Dermis lymphatic vessel endothelial cell (primary cell): ENCODE data around the gene RSBN1. TPM values are rescaled to one million over a fixed set of nuclear protein-coding genes. Genes with fewer than 3 reads are reported as not detected.

ENCODE experiments used
- total RNA-seq: library from RNA; depleted of rRNA; stranded (reverse); fragments of >200 nt; gene quantifications from 2 replicates; pipeline ENCODE4 v1.2.1, GENCODE V29; 2014

Gene RSBN1
- total RNA-seq: 11.3 and 15.0 TPM in 2 replicates

DNA sequence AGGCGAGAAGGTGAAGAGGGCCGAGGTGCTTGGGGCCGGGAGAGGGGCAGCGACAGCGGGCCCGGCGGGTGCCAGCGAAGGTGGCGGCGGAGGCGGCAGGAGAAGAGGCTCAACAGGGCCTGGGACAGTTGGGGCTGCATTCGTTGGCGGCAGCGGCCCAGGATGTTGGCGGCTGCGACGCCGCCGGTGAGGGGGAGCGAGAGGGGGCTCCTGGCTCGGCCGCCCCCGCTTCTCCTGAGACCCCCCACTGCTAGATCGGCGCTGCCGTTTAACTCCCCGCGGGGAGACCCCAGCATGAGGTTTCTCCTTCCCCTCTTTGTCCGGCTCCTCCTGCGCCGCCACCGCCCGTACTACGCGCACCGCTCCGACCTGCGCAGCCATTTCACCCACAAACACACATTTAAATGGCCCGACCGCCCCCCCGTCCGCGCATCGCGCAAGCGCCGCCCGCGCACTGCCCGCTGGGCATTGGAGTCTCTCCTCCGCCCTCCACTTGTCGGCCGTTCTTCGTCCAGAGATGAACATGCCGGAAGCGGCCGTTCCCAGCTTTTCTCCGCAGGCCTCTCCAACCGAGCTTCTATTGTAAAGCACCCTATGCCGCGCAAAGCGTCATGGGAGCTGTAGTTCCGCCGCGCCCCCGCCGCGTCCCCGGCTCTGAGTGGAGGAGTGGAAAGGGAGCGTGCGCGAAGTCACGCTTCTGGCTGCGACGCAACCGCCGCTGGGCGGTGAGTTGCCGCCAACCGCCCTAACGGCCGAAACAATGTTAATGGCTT lies at the start of gene RSBN1:
RSBN1 (minus strand) TSS at position 589 of the 773 bp plus-strand sequence; CDS start at position 525, 64 bp downstream.

DNA sequence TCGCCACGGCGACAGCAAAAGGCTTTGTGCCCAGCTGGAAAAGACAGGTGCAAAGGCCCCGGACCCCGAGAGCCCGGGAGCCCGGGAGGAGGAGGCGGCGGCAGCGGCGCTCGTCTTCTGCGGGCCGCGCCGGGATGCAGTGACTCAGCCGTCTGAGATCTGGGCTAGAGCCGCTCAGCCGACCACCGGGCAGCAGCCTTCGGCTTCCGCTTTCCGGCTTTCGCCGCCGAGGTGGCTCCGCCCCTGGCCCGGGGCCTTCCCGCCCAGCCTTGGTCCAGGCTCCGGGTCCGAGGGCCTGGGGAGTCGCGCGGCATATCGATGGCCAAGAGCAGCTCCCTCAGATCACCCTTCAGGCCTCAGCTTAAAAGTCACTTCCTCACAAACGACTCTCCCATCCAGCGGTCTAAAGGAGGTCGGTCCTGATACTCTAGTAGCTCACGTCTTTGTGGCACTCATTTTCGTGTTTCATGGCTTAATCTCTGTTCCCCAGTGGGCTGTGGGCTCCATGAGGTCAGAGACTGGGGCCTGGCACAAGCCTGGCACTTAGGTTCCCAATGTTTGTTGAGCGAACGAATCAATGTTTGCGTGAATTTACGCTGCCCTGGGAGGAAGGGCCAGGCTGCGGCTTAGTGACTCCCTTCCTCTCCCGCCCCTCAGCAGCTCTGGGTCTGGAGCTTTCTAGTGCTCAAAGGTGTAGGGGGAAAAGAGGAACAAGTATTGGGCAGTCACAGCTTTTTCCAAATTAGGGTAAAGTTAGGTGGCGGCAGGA lies 52.8 kb downstream of the RSBN1 start, which contains the start of gene PHTF1:
PHTF1 (minus strand) TSS at position 154 of the 769 bp plus-strand sequence. CDS start 783 bp downstream, outside the sequence.

Other genes starting within 250 kb of the RSBN1 start
- 28.0 and 36.2 TPM in 2 replicates for gene PHTF1, start 53.0 kb downstream of the RSBN1 start, total RNA-seq
- not detected in 2 replicates for gene PTPN22, start 59.2 kb upstream of the RSBN1 start, total RNA-seq
- 0.09 and 0.11 TPM in 2 replicates for gene BCL2L15, start 75.1 kb upstream of the RSBN1 start, total RNA-seq
- gene AP4B1, start 92.3 kb upstream of the RSBN1 start, total RNA-seq: 15.9 and 19.4 TPM in 2 replicates
- gene DCLRE1B, start 92.8 kb upstream of the RSBN1 start, total RNA-seq: 1.3 and 1.5 TPM in 2 replicates
- gene HIPK1, start 116.8 kb upstream of the RSBN1 start, total RNA-seq: 31.3 and 33.3 TPM in 2 replicates
- gene OLFML3, start 167.0 kb upstream of the RSBN1 start, total RNA-seq: 1.4 and 10.0 TPM in 2 replicates